Lower leg skin (tissue), 4 donors: ENCODE measurements around the gene AUH. TPM values are rescaled to one million over a fixed set of nuclear protein-coding genes. Genes with fewer than 3 reads are reported as not detected.
A peak's percentile ranks its signal among the peaks of the same experiment; 100 is the strongest.

ENCODE experiments used
- DNase-seq, 2 donors: peaks; one replicate each; pipeline ENCODE4 v3.0.0-alpha.2; 2019; ENCODE audit warnings: low spot score in 2 of 2
- H3K4me3 ChIP-seq: fragments of 200-600 bp; sonication (generic); 2 replicates; pipeline ENCODE4 v1.5.1; 2017; ENCODE audit warnings: mild to moderate bottlenecking, low read depth; ENCODE audit not compliant: poor library complexity, severe bottlenecking
- CTCF ChIP-seq, 3 donors: fragments of 450-650 bp; IDR thresholded peaks; one replicate each; pipeline ENCODE4 v1.5.1; 2016; ENCODE audit warnings: antibody characterized with exemption in 3 of 3, mild to moderate bottlenecking in 3 of 3, moderate library complexity in 2 of 3
- POLR2A ChIP-seq, 2 donors: fragments of 450-650 bp; IDR thresholded peaks; one replicate each; pipeline ENCODE4 v1.6.1; 2016 to 2017; ENCODE audit warnings: antibody characterized with exemption in 2 of 2, mild to moderate bottlenecking in 1 of 2, moderate library complexity in 1 of 2
- WGBS, 2 donors: methylation state at CpG; one replicate each; pipeline ENCODE4 v1.1.5; 2018; 5-methylcytosine and 5-hydroxymethylcytosine counted together
- intact Hi-C: fragments of 100-400 bp; cut with DNase I; formaldehyde crosslinking; loops from one replicate; pipeline ENCODE4 v1.15.0; 2023; ENCODE audit warnings: low total_unique reads
- total RNA-seq, 4 donors: library from RNA; depleted of rRNA; stranded (reverse); fragments of >200 nt; gene quantifications; one replicate each; pipeline ENCODE4 v1.1.0, GENCODE V29; 2016

The AUH gene
- total RNA-seq, 4 donors from 2014 or later: 30.7 to 54.4 (median 32.4) TPM

GRCh38 chr9:91197232-91198181 lies 164.2 kb downstream of the AUH start:
- no peak overlapping the region for H3K4me3 ChIP-seq
- TF ChIP-seq CTCF (IDR thresholded peaks at IDR 0.05): peak in 1 of 3 donors; percentile 67
- no peak for TF ChIP-seq POLR2A (IDR thresholded peaks at IDR 0.05)
- WGBS, 2 donors: 22 to 34% methylated on average over 13 of the region's 13 CpGs
- intact Hi-C loops: loop anchor here (10.0 kb wide), 1 partner anchor 227 kb away; the partner anchor contains the start of gene NFIL3
- peak; percentile 93 to 95 for DNase-seq

- peak in 1 of 2 donors; percentile 83 for DNase-seq
- H3K4me3 ChIP-seq: no peak overlapping the region
- TF ChIP-seq CTCF (IDR thresholded peaks at IDR 0.05): no peak
- TF ChIP-seq POLR2A (IDR thresholded peaks at IDR 0.05): no peak
- WGBS, 2 donors: 80 to 84% methylated on average over 8 of the region's 8 CpGs
- intact Hi-C loops: loop anchor here (10.0 kb wide), 1 partner anchor 228 kb away; the partner anchor contains the start of gene NFIL3
Observed at GRCh38 chr9:91196103-91196950, 165.4 kb downstream of the AUH start.

GRCh38 chr9:91195372-91196012 lies 166.2 kb downstream of the AUH start:
- DNase-seq: peak in 1 of 2 donors; percentile 81
- H3K4me3 ChIP-seq: no peak overlapping the region
- 90 to 92% methylated on average over 5 of the region's 5 CpGs for WGBS, 2 donors
- TF ChIP-seq POLR2A (IDR thresholded peaks at IDR 0.05) (no peak), CTCF (IDR thresholded peaks at IDR 0.05) (no peak)
- intact Hi-C loops: loop anchor here (10.0 kb wide), 1 partner anchor 229 kb away; the partner anchor contains the start of gene NFIL3

GRCh38 chr9:91193658-91194391 lies 167.9 kb downstream of the AUH start:
- peak overlapping the region; percentile 20 for H3K4me3 ChIP-seq
- no peak for TF ChIP-seq POLR2A (IDR thresholded peaks at IDR 0.05)
- no peak for TF ChIP-seq CTCF (IDR thresholded peaks at IDR 0.05)
- intact Hi-C loops: loop anchor here (10.0 kb wide), 1 partner anchor 231 kb away; the partner anchor contains the start of gene NFIL3
- peak; percentile 68 to 95 for DNase-seq
- 5 to 13% methylated on average over 51 to 52 of the region's 52 CpGs for WGBS, 2 donors
